HepG2 (cell line): ENCODE data around the gene GJA9. TPM values are rescaled to one million over a fixed set of nuclear protein-coding genes. Genes with fewer than 3 reads are reported as not detected.
"Not testable (repeated sequence)": the region's sequence is repeated elsewhere in the genome, so short reads cannot be mapped to it uniquely, and the experiment has no call there.

Source experiments
- ATAC-seq: fragments of 200-7000 bp; cut with Tn5 transposase; 3 replicates; pipeline ENCODE4 v1.9.1; 2020; ENCODE audit warnings: mild to moderate bottlenecking, moderate library complexity
- BruUV-seq: library from RNA; stranded (reverse); fragments of 400-500 nt; replicated peaks from 2 replicates; lab custom pipeline; 2021; lab: Mats Ljungman, UMichigan
- CTCF ChIA-PET: fragments of 300-600 bp; formaldehyde crosslinking; extraction: SDS; loops from one replicate; lab custom pipeline; 2021; ENCODE audit warnings: low total read pairs, inconsistent platforms, low intra/inter-chr PET ratio; lab: Yijun Ruan, JAX
- POLR2A ChIA-PET: fragments of 350-600 bp; sonication (Branson Sonifier 250); formaldehyde crosslinking; loops from one replicate; lab custom pipeline; 2020; ENCODE audit warnings: antibody characterized with exemption, inconsistent platforms; lab: Yijun Ruan, JAX
- DNase-seq: peaks from one replicate; pipeline ENCODE4 v3.0.0-alpha.2; 2015; ENCODE audit warnings: low spot score
- FAIRE-seq: peaks from 3 replicates; lab custom pipeline; 2011; peaks lifted over from hg19 to GRCh38; lab: Jason Lieb, UNC
- H2AFZ ChIP-seq: one replicate; pipeline ENCODE4 v1.6.1; 2011; ENCODE audit warnings: low read length, inconsistent platforms
- H3K27ac ChIP-seq: fragments of 300-600 bp; 3 replicates; pipeline ENCODE4 v1.8.0; 2011; ENCODE audit warnings: mixed run types, mild to moderate bottlenecking, mixed read lengths, low read length, inconsistent platforms; ENCODE audit not compliant: insufficient read depth; ENCODE audit errors: extremely low read length
- H3K27me3 ChIP-seq, 2 experiments: fragments of 200-600 bp in 1 of 2; 2 replicates in 1 of 2; 3 replicates in 1 of 2; pipeline versions ENCODE4 v1.6.0 to v1.8.0; 2011; ENCODE audit warnings: low read length in 2 of 2, mild to moderate bottlenecking in 2 of 2, moderate library complexity in 2 of 2, inconsistent platforms in 1 of 2; ENCODE audit not compliant: insufficient read depth in 2 of 2, control insufficient read depth in 1 of 2
- H3K36me3 ChIP-seq, 2 experiments: fragments of 200-600 bp in 1 of 2; replicated peaks in 1 of 2; 2 replicates in 1 of 2; 3 replicates in 1 of 2; pipeline versions ENCODE4 v1.5.1 to v1.8.0; 2011; ENCODE audit warnings: low read length in 2 of 2, inconsistent platforms in 1 of 2; ENCODE audit not compliant: insufficient read depth in 2 of 2, control insufficient read depth in 1 of 2
- H3K4me1 ChIP-seq: 2 replicates; pipeline ENCODE4 v1.5.1; 2012; ENCODE audit warnings: low read length, inconsistent platforms; ENCODE audit not compliant: insufficient read depth
- H3K4me2 ChIP-seq: 2 replicates; pipeline ENCODE4 v1.6.0; 2011; ENCODE audit warnings: low read depth, low read length, inconsistent platforms
- H3K4me3 ChIP-seq, 3 experiments: fragments of 200-600 bp in 1 of 3; sonication (generic), shearing (Covaris generic) in 1 of 3; replicated peaks in 1 of 3; 2 replicates each; pipeline ENCODE4 v1.5.1; 2011 to 2016; ENCODE audit warnings: low read length in 3 of 3, inconsistent platforms in 2 of 3, low read depth in 2 of 3, mild to moderate bottlenecking in 2 of 3, control low read depth in 1 of 3, mixed read lengths in 1 of 3; ENCODE audit not compliant: insufficient read depth in 1 of 3
- H3K79me2 ChIP-seq: one replicate; pipeline ENCODE4 v1.6.1; 2011; ENCODE audit warnings: low read length, inconsistent platforms; ENCODE audit not compliant: insufficient read depth
- H3K9ac ChIP-seq: 2 replicates; pipeline ENCODE4 v1.6.0; 2011; ENCODE audit warnings: mild to moderate bottlenecking, low read depth, low read length, inconsistent platforms; ENCODE audit not compliant: insufficient read depth
- H3K9me3 ChIP-seq: 2 replicates; pipeline ENCODE4 v1.5.1; 2012; ENCODE audit warnings: mild to moderate bottlenecking, low read length
- H4K20me1 ChIP-seq: 2 replicates; pipeline ENCODE4 v1.6.0; 2011; ENCODE audit warnings: inconsistent platforms, mild to moderate bottlenecking, low read length, moderate library complexity; ENCODE audit not compliant: insufficient read depth
- ATF7 ChIP-seq, 2 experiments: fragments of 450-650 bp in 1 of 2; sonication (generic) in 1 of 2; formaldehyde crosslinking in 1 of 2; IDR thresholded peaks; 2 replicates each; pipeline versions ENCODE4 v1.4.0 to v1.6.1; 2016 to 2020; ENCODE audit warnings: antibody characterized with exemption in 1 of 2, mild to moderate bottlenecking in 1 of 2, missing genetic modification reagents in 1 of 2
- CREB1 ChIP-seq, 2 experiments: fragments of 450-650 bp in 1 of 2; IDR thresholded peaks; 2 replicates each; pipeline ENCODE4 v1.6.1; 2016 to 2017; ENCODE audit warnings: control low read depth in 1 of 2, mild to moderate bottlenecking in 1 of 2, missing compliant biosample characterization in 1 of 2, missing genetic modification characterization in 1 of 2
- EED ChIP-seq: sonication (generic); formaldehyde crosslinking; IDR thresholded peaks from 2 replicates; pipeline ENCODE4 v1.5.0; 2020; ENCODE audit warnings: mild to moderate bottlenecking, missing genetic modification reagents
- GPBP1L1 ChIP-seq: sonication (generic); formaldehyde crosslinking; IDR thresholded peaks from 2 replicates; pipeline ENCODE4 v1.5.0; 2020; ENCODE audit warnings: mild to moderate bottlenecking, missing genetic modification reagents
- HDAC1 ChIP-seq: sonication (generic); formaldehyde crosslinking; IDR thresholded peaks from 2 replicates; pipeline ENCODE4 v1.5.1; 2020; ENCODE audit warnings: mild to moderate bottlenecking, missing genetic modification reagents
- KDM1A ChIP-seq: IDR thresholded peaks from 2 replicates; pipeline ENCODE4 v1.6.1; 2016; ENCODE audit warnings: missing compliant biosample characterization
- KDM4B ChIP-seq: sonication (generic); formaldehyde crosslinking; IDR thresholded peaks from 2 replicates; pipeline ENCODE4 v1.4.0; 2020; ENCODE audit warnings: missing genetic modification reagents
- PCBP1 ChIP-seq: fragments of 200-400 bp; formaldehyde crosslinking; IDR thresholded peaks from 2 replicates; pipeline ENCODE4 v1.6.1; 2017; ENCODE audit warnings: mild to moderate bottlenecking, low read depth, low read length, borderline replicate concordance
- POLR2G ChIP-seq: fragments of 200-400 bp; formaldehyde crosslinking; IDR thresholded peaks from 2 replicates; pipeline ENCODE4 v1.6.1; 2018; ENCODE audit warnings: mild to moderate bottlenecking, low read depth, low read length, moderate library complexity
- PRMT3 ChIP-seq: sonication (generic); formaldehyde crosslinking; IDR thresholded peaks from 2 replicates; pipeline ENCODE4 v1.8.1; 2022; ENCODE audit warnings: low read depth, mild to moderate bottlenecking, moderate library complexity, missing genetic modification reagents, borderline replicate concordance
- SNAPC2 ChIP-seq: sonication (generic); formaldehyde crosslinking; IDR thresholded peaks from 2 replicates; pipeline ENCODE4 v1.8.1; 2022; ENCODE audit warnings: mild to moderate bottlenecking, missing genetic modification reagents
- ZNF282 ChIP-seq: fragments of 450-650 bp; IDR thresholded peaks from 2 replicates; pipeline ENCODE4 v1.6.1; 2018; ENCODE audit not compliant: partially characterized antibody
- ZNF460 ChIP-seq: sonication (generic); formaldehyde crosslinking; IDR thresholded peaks from 2 replicates; pipeline ENCODE4 v1.5.1; 2020; ENCODE audit warnings: missing genetic modification reagents, mild to moderate bottlenecking, borderline replicate concordance
- ZNF496 ChIP-seq: sonication (generic); formaldehyde crosslinking; IDR thresholded peaks from 2 replicates; pipeline ENCODE4 v1.8.1; 2023; ENCODE audit warnings: mild to moderate bottlenecking, moderate library complexity, missing genetic modification reagents; ENCODE audit not compliant: insufficient replicate concordance
- ZNF512B ChIP-seq: sonication (generic); formaldehyde crosslinking; IDR thresholded peaks from 2 replicates; pipeline ENCODE4 v1.5.1; 2020; ENCODE audit warnings: missing genetic modification reagents, mild to moderate bottlenecking, borderline replicate concordance
- WGBS: methylation state at CpG from one replicate; pipeline ENCODE4 v1.1.6; 2017; ENCODE audit warnings: low lambda C conversion rate; 5-methylcytosine and 5-hydroxymethylcytosine counted together
- in situ Hi-C: cut with HindIII; loops from 2 replicates; pipeline ENCODE4 v1.10.0; 2017; ENCODE audit warnings: low pct_unique_long_range_greater_than_20kb; ENCODE audit not compliant: extremely low pct_ligation_motif_present
- intact Hi-C: fragments of 100-400 bp; cut with micrococcal nuclease; formaldehyde crosslinking; loops from one replicate; pipeline ENCODE4 v1.10.0; 2022; ENCODE audit not compliant: unreplicated experiment
- polyA plus RNA-seq, 8 experiments: library from polyadenylated mRNA; depleted of rRNA in 3 of 8; stranded (reverse) in 7 of 8; unstranded in 1 of 8; fragments of >200 nt; fragmentation: Illumina TruSeq in 4 of 8; extraction: Trizol in 4 of 8; gene quantifications; 2 replicates each; pipeline versions ENCODE4 v1.2.1 to v1.2.3, GENCODE V29; 2011 to 2016; ENCODE audit warnings: low read depth in 4 of 8, missing spikeins in 1 of 8, mixed read lengths in 1 of 8; ENCODE audit not compliant: insufficient read depth in 1 of 8
- total RNA-seq, 5 experiments: library from RNA; depleted of rRNA; stranded (reverse); fragments of >200 nt; fragmentation: Illumina TruSeq; extraction: Trizol; gene quantifications; 2 replicates each; pipeline ENCODE4 v1.2.3, GENCODE V29; 2016; ENCODE audit warnings: low read depth in 1 of 5

Gene GJA9
- total and polyA plus RNA-seq, 2 of the 13 experiments (the other 11 are each of a cell fraction or from before 2014, with no cell fraction given), result 0.08 to 0.13 TPM

GRCh38 chr1:38914908-38915307 lies 33.5 kb upstream of the GJA9 start:
- H3K79me2 ChIP-seq, CTCF ChIA-PET, BruUV-seq, POLR2A ChIA-PET, H3K4me2 ChIP-seq, ATAC-seq, H3K9ac ChIP-seq, H3K4me3 ChIP-seq, H3K27ac ChIP-seq, H3K4me1 ChIP-seq, FAIRE-seq, DNase-seq, H3K36me3 ChIP-seq, H2AFZ ChIP-seq, in situ Hi-C loops, H4K20me1 ChIP-seq, intact Hi-C loops, H3K9me3 ChIP-seq, H3K27me3 ChIP-seq: not testable (repeated sequence)
- 99% methylated on average over 8 of the region's 8 CpGs for WGBS

GRCh38 chr1:38908821-38909220 lies 27.4 kb upstream of the GJA9 start:
- H2AFZ ChIP-seq, result no peak overlapping the region
- no peak for TF ChIP-seq HDAC1 (CRISPR knock-in tag)
- TF ChIP-seq ZNF512B (CRISPR knock-in tag), result no peak
- TF ChIP-seq ATF7 (IDR thresholded peaks at IDR 0.05), result no peak
- no peak for TF ChIP-seq ATF7 (CRISPR knock-in tag; IDR thresholded peaks at IDR 0.05)
- no peak for TF ChIP-seq ZNF460 (CRISPR knock-in tag)
- TF ChIP-seq KDM1A (CRISPR knock-in tag), result no peak
- no peak for TF ChIP-seq PCBP1
- TF ChIP-seq GPBP1L1 (CRISPR knock-in tag), result no peak
- no peak for TF ChIP-seq EED (CRISPR knock-in tag)
- TF ChIP-seq CREB1 (IDR thresholded peaks at IDR 0.05), result no peak
- TF ChIP-seq CREB1 (CRISPR knock-in tag; IDR thresholded peaks at IDR 0.05), result no peak
- TF ChIP-seq ZNF496, result no peak
- TF ChIP-seq POLR2G, result no peak
- TF ChIP-seq PRMT3 (CRISPR knock-in tag), result no peak
- no peak for TF ChIP-seq SNAPC2 (CRISPR knock-in tag)
- TF ChIP-seq KDM4B (CRISPR knock-in tag), result no peak
- no peak for TF ChIP-seq ZNF282

More at GRCh38 chr1:38908821-38909220, 27.4 kb upstream of the GJA9 start:
- no peak for ATAC-seq
- ChIA-PET CTCF (no interaction called here), POLR2A (no interaction called here)
- Histone ChIP-seq H3K9ac (no peak overlapping the region), H3K9me3 (peaks cover 11% of the 10 kb centered on the region; the same call in 1 of the 2 replicates), H3K27me3 (no peaks in the 10 kb centered on the region), H3K4me1 (peaks cover 8% of the 10 kb centered on the region), H3K4me2 (no peak overlapping the region), H3K79me2 (no peaks in the 10 kb centered on the region), H3K27ac (no peak overlapping the region), H3K4me3 (no peak overlapping the region), H3K36me3 (peaks cover 0 to 3% of the 10 kb centered on the region in 2 experiments; a peak in 1 of 5 replicates), H4K20me1 (no peaks in the 10 kb centered on the region)
- intact Hi-C loops (no loop called here), in situ Hi-C loops (no loop called here)
- BruUV-seq, result no TSS peak
- no peak for DNase-seq
- 96% methylated on average over 13 of the region's 13 CpGs for WGBS
- FAIRE-seq, result no peak
